ENCODE measurements around the gene EGFL8. TPM values are rescaled to one million over a fixed set of nuclear protein-coding genes. Genes with fewer than 3 reads are reported as not detected.

EGFL8 gene
- total RNA-seq, 4 donors from 2014 or later: 2.6 to 79.4 (median 16.2) TPM

DNA sequence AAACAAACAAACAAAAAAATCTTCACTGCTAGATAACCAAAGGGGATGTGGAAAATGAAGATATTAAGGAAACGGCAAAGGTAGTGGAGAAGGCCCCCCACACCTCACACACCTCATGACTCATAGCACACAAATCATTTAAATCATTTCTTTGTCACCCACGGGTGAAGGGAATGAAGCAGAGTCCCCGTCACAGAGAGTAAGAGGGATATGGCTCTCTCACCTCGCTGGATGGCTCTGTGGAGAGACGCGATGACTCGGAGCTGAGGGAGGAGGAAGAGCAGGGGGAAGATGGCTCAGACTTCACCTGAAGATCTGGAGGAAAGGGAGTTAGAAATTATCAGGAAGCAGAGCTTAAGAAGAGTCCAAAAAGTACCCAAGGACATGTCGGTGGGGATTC is 37.5 kb upstream of the EGFL8 start:
- no peaks in the 10 kb centered on the region for H3K9me3 ChIP-seq
- 36 to 50% methylated on average over 6 to 8 of the region's 8 CpGs for WGBS, 2 donors (ENCODE audit: low coverage in 1 of 2)
- DNase-seq: no peak
- H3K4me1 ChIP-seq: peaks cover 24 to 31% (median 26%) of the 10 kb centered on the region in 4 donors
- TF ChIP-seq POLR2AphosphoS5 (IDR thresholded peaks at IDR 0.05) (no peak), EP300 (IDR thresholded peaks at IDR 0.05; ENCODE audit: low read depth) (no peak), POLR2A (IDR thresholded peaks at IDR 0.05) (no peak)
- TF ChIP-seq, protein P1, sequence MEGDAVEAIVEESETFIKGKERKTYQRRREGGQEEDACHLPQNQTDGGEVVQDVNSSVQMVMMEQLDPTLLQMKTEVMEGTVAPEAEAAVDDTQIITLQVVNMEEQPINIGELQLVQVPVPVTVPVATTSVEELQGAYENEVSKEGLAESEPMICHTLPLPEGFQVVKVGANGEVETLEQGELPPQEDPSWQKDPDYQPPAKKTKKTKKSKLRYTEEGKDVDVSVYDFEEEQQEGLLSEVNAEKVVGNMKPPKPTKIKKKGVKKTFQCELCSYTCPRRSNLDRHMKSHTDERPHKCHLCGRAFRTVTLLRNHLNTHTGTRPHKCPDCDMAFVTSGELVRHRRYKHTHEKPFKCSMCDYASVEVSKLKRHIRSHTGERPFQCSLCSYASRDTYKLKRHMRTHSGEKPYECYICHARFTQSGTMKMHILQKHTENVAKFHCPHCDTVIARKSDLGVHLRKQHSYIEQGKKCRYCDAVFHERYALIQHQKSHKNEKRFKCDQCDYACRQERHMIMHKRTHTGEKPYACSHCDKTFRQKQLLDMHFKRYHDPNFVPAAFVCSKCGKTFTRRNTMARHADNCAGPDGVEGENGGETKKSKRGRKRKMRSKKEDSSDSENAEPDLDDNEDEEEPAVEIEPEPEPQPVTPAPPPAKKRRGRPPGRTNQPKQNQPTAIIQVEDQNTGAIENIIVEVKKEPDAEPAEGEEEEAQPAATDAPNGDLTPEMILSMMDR (IDR thresholded peaks at IDR 0.05): no peak
- in situ Hi-C loops (cut with MboI; ENCODE audit: low pct_ligation_motif_present in 1 of 4, low pct_unique_long_range_greater_than_20kb in 1 of 4, low sequenced_read_pairs in 3 of 4) (no loop called here), intact Hi-C loops (cut with DNase I; ENCODE audit: low total_unique reads) (no loop called here)
- peak overlapping the region in 3 of 4 donors; percentile 62 to 82 (median 68) for H3K4me3 ChIP-seq
- peak overlapping the region in 2 of 4 donors; percentile 86 to 87 for H3K27ac ChIP-seq
- peaks cover 0 to 20% (median 4%) of the 10 kb centered on the region in 4 donors for H3K36me3 ChIP-seq
- H3K27me3 ChIP-seq: no peaks in the 10 kb centered on the region

DNA sequence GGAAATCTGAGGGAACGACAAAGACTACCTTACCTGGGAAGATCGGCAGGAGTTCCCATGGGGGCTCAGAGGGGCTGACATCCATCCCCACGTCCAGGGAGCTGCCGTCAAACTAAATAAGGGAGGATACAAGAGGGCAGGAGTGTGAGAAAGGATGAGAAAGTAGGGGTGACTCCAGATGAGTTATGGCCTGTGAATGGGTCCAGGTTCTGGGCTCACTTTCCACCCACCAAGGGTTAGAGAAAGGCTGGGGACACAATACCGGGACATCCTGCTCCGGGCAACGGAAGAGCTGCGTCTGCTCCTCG is 37.0 kb upstream of the EGFL8 start:
- Histone ChIP-seq H3K9me3 (no peaks in the 10 kb centered on the region), H3K27ac (peak overlapping the region; percentile 86 to 91 (median 88)), H3K36me3 (peaks cover 0 to 18% (median 3%) of the 10 kb centered on the region in 4 donors), H3K27me3 (no peaks in the 10 kb centered on the region), H3K4me3 (peak overlapping the region; percentile 62 to 82 (median 73)), H3K4me1 (peaks cover 24 to 31% (median 26%) of the 10 kb centered on the region in 4 donors)
- in situ Hi-C loops (cut with MboI; ENCODE audit: low pct_ligation_motif_present in 1 of 4, low pct_unique_long_range_greater_than_20kb in 1 of 4, low sequenced_read_pairs in 3 of 4): no loop called here
- no peak for DNase-seq
- 4 to 8% methylated on average over 4 to 8 of the region's 9 CpGs for WGBS, 2 donors (ENCODE audit: low coverage in 1 of 2)
- intact Hi-C loops (cut with DNase I; ENCODE audit: low total_unique reads): no loop called here
- TF ChIP-seq POLR2A (IDR thresholded peaks at IDR 0.05) (no peak), EP300 (IDR thresholded peaks at IDR 0.05; ENCODE audit: low read depth) (no peak), POLR2AphosphoS5 (IDR thresholded peaks at IDR 0.05) (no peak)
- TF ChIP-seq, protein P1 (IDR thresholded peaks at IDR 0.05): no peak

DNA sequence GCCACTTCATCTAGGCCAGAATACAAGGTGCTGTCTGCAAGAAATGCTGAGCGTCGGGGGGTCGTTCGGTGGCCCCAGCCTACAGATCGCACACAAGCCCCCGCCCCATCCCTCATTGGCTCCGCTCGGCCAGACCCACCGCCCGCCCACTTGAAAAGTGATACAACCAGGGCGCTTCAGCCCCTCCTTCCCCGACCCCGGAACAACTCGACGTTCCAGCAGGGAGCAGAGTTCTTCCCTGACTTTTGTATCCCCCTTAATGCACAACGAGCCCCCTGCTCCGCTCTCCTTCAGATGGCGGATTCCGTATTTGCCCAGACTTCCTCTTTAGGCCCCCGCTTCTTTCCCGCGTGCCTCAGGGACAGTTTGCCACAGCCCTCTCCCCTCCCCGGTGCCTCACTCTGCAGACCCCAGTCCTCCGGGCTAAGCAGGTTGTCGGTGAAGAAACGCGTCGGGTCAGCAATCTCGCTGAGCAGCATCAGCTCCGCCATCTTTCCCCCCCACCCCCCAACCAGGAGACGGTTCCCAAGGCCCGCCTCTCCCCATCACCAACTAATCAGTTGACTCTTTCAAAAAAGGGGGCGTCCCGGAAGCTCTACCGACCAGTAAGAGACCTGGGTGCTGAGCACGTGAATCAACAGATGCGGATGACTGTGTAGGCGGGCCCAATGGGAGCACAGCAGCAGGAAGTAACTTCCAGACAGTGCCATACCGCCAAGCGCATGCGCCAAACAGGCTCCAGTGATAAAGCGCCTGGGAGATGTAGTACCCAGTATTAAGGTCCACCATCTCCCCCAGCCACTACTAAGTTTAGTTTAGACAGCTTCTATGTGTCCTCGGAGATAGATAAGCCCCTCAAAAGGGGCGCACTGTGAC is 36.4 kb upstream of the EGFL8 start, which contains the start of gene ATF6B:
TSS of gene ATF6B (minus strand) at position 530 of the 876 bp plus-strand sequence. CDS start at position 491, 39 bp downstream.
- H3K27me3 ChIP-seq: no peaks in the 10 kb centered on the region
- peak within 1 kb of the TSS; percentile 62 to 83 (median 73) for H3K4me3 ChIP-seq
- TF ChIP-seq EP300 (IDR thresholded peaks at IDR 0.05; ENCODE audit: low read depth) (no peak), POLR2A (IDR thresholded peaks at IDR 0.05) (peak; percentile 83), POLR2AphosphoS5 (IDR thresholded peaks at IDR 0.05) (peak in 2 of 3 donors; percentile 59 to 74)
- TF ChIP-seq, protein P1 (IDR thresholded peaks at IDR 0.05): no peak
- H3K9me3 ChIP-seq: no peaks in the 10 kb centered on the region
- peak; percentile 98 for DNase-seq
- H3K36me3 ChIP-seq: peaks cover 0 to 18% (median 3%) of the 10 kb centered on the region in 4 donors
- WGBS, 2 donors (ENCODE audit: low coverage in 1 of 2): 0 to 1% methylated on average over 12 to 43 of the region's 44 CpGs
- peak within 1 kb of the TSS; percentile 91 to 92 (median 91) for H3K27ac ChIP-seq
- in situ Hi-C loops (cut with MboI; ENCODE audit: low pct_ligation_motif_present in 1 of 4, low pct_unique_long_range_greater_than_20kb in 1 of 4, low sequenced_read_pairs in 3 of 4): no loop called here
- H3K4me1 ChIP-seq: peaks cover 24 to 31% (median 26%) of the 10 kb centered on the region in 4 donors
- intact Hi-C loops (cut with DNase I; ENCODE audit: low total_unique reads): no loop called here

DNA sequence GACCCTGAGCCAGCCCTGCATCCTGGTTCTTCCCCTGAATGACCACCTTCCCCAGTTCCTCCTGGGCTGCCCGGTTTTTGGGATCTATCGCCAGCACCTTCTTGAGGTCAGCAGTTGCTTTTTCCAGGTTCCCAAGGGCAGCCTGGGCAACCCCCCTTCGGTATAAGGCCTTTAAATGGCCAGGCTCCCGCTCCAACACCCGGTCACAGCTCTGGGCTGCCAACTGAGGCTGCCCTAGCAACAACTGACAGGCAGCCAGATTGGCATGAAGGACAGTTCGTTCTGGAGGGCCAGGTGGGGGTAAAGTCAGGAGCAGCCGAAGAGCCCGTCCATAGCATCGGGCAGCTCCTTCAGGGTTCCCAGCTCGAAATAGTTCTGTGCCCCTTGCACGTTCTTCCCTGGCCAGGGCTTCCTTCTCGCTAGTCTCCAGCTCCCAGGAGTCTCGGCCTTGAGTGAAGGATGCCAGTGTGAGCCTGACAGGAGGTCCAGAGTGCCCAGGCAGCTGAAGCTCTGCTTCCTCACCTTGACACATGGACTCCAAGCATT is 35.6 kb upstream of the EGFL8 start:
- in situ Hi-C loops (cut with MboI; ENCODE audit: low pct_ligation_motif_present in 1 of 4, low pct_unique_long_range_greater_than_20kb in 1 of 4, low sequenced_read_pairs in 3 of 4): no loop called here
- Histone ChIP-seq H3K27me3 (no peaks in the 10 kb centered on the region), H3K4me3 (peak overlapping the region in 1 of 4 donors; percentile 83), H3K4me1 (peaks cover 24 to 31% (median 26%) of the 10 kb centered on the region in 4 donors), H3K27ac (peak overlapping the region; percentile 91 to 92 (median 91)), H3K9me3 (no peaks in the 10 kb centered on the region), H3K36me3 (peaks cover 0 to 12% (median 3%) of the 10 kb centered on the region in 4 donors)
- TF ChIP-seq EP300 (IDR thresholded peaks at IDR 0.05; ENCODE audit: low read depth) (no peak), POLR2AphosphoS5 (IDR thresholded peaks at IDR 0.05) (no peak)
- TF ChIP-seq, protein P1 (IDR thresholded peaks at IDR 0.05): no peak
- intact Hi-C loops (cut with DNase I; ENCODE audit: low total_unique reads): no loop called here
- WGBS, 2 donors (ENCODE audit: low coverage in 1 of 2): 89% methylated on average over 13 of the region's 13 CpGs; no CpG with 5 or more reads in 1 of the 2 donors
- no peak for DNase-seq
